K562 (cell line): Measurements from ENCODE around the gene WDR70. TPM values are rescaled to one million over a fixed set of nuclear protein-coding genes. Genes with fewer than 3 reads are reported as not detected.

Experiments
- ATAC-seq: fragments of 200-7000 bp; cut with Tn5 transposase; 3 replicates; pipeline ENCODE4 v1.9.1; 2020; ENCODE audit warnings: moderate library complexity
- BruUV-seq: library from RNA; stranded (reverse); fragments of 400-500 nt; replicated peaks from 2 replicates; lab custom pipeline; 2021; lab: Mats Ljungman, UMichigan
- CTCF ChIA-PET: fragments of 300-600 bp; formaldehyde crosslinking; extraction: SDS; loops from one replicate; lab custom pipeline; 2021; ENCODE audit warnings: low intra/inter-chr PET ratio; lab: Yijun Ruan, JAX
- POLR2A ChIA-PET: fragments of 300-600, 350-650 bp; sonication (Branson Sonifier 250); formaldehyde crosslinking; extraction: SDS; loops from one replicate; lab custom pipeline; 2021; ENCODE audit warnings: antibody characterized with exemption, inconsistent platforms; lab: Yijun Ruan, JAX
- DNase-seq, 4 experiments: peaks; one replicate each; pipeline versions ENCODE4 v3.0.0 to v3.0.0-alpha.2; 2011 to 2018; ENCODE audit warnings: low spot score in 3 of 4, mixed read lengths in 3 of 4; ENCODE audit errors: extremely low read depth in 1 of 4
- FAIRE-seq: peaks from 2 replicates; lab custom pipeline; 2011; peaks lifted over from hg19 to GRCh38; lab: Jason Lieb, UNC
- H2AFZ ChIP-seq: 2 replicates; pipeline ENCODE4 v1.6.0; 2011; ENCODE audit warnings: low read depth, low read length, control low read depth, inconsistent platforms
- H3K27ac ChIP-seq: fragments of 200-600 bp; 3 replicates; pipeline ENCODE4 v1.8.0; 2011; ENCODE audit warnings: low read depth, mild to moderate bottlenecking, control low read depth, inconsistent platforms, low read length, moderate library complexity, mixed read lengths; ENCODE audit errors: extremely low read depth
- H3K27me3 ChIP-seq, 2 experiments: fragments of 300-600 bp in 1 of 2; 2 replicates in 1 of 2; 3 replicates in 1 of 2; pipeline versions ENCODE4 v1.6.0 to v1.8.0; 2011; ENCODE audit warnings: inconsistent platforms in 2 of 2, low read length in 2 of 2, mild to moderate bottlenecking in 1 of 2, mixed read lengths in 1 of 2, moderate library complexity in 1 of 2; ENCODE audit not compliant: control insufficient read depth in 2 of 2, insufficient read depth in 2 of 2
- H3K36me3 ChIP-seq: fragments of 300-600 bp; 3 replicates; pipeline ENCODE4 v1.8.0; 2011; ENCODE audit warnings: mild to moderate bottlenecking, low read length, inconsistent platforms; ENCODE audit not compliant: control insufficient read depth, insufficient read depth
- H3K4me1 ChIP-seq, 2 experiments: fragments of 200-600 bp in 1 of 2; replicated peaks in 1 of 2; 2 replicates in 1 of 2; 3 replicates in 1 of 2; pipeline versions ENCODE4 v1.5.1 to v1.8.0; 2011; ENCODE audit warnings: inconsistent platforms in 2 of 2, low read length in 2 of 2, mild to moderate bottlenecking in 1 of 2, mixed read lengths in 1 of 2, moderate library complexity in 1 of 2; ENCODE audit not compliant: control insufficient read depth in 2 of 2, insufficient read depth in 2 of 2
- H3K4me2 ChIP-seq: 2 replicates; pipeline ENCODE4 v1.6.1; 2011; ENCODE audit warnings: low read length, control low read depth, inconsistent platforms, mixed read lengths; ENCODE audit not compliant: insufficient read depth
- H3K4me3 ChIP-seq: fragments of 200-600 bp; sonication (generic), shearing (Covaris generic); 2 replicates; pipeline ENCODE4 v1.5.1; 2016; ENCODE audit warnings: control low read depth, inconsistent platforms
- H3K79me2 ChIP-seq: fragments of 200-600 bp; 3 replicates; pipeline ENCODE4 v1.8.0; 2011; ENCODE audit warnings: low read length, inconsistent platforms; ENCODE audit not compliant: control insufficient read depth, insufficient read depth
- H3K9ac ChIP-seq, 2 experiments: 2 replicates each; pipeline versions ENCODE4 v1.6.0 to v1.6.1; 2011; ENCODE audit warnings: low read depth in 2 of 2, low read length in 2 of 2, control low read depth in 1 of 2, inconsistent platforms in 1 of 2, mild to moderate bottlenecking in 1 of 2, mixed read lengths in 1 of 2; ENCODE audit not compliant: insufficient read depth in 1 of 2
- H3K9me1 ChIP-seq: one replicate; pipeline ENCODE4 v1.6.0; 2011; ENCODE audit warnings: inconsistent platforms, mild to moderate bottlenecking, low read length, moderate library complexity; ENCODE audit not compliant: control insufficient read depth, insufficient read depth
- H3K9me3 ChIP-seq: replicated peaks from 2 replicates; pipeline ENCODE4 v1.5.1; 2011; ENCODE audit warnings: low read depth, low read length, inconsistent platforms; ENCODE audit not compliant: control insufficient read depth, insufficient read depth
- H4K20me1 ChIP-seq: replicated peaks from 2 replicates; pipeline ENCODE4 v1.6.1; 2011; ENCODE audit warnings: low read length, inconsistent platforms, mixed read lengths; ENCODE audit not compliant: control insufficient read depth, insufficient read depth
- CAMTA2 ChIP-seq: fragments of 250-450 bp; sonication (Bioruptor Pico); conservative IDR thresholded peaks from 2 replicates; pipeline ENCODE4 v1.5.1; 2022
- CBFA2T2 ChIP-seq: fragments of 450-650 bp; conservative IDR thresholded peaks from 2 replicates; pipeline ENCODE4 v1.6.1; 2017; ENCODE audit warnings: mild to moderate bottlenecking
- E2F3 ChIP-seq: fragments of 250-450 bp; sonication (Bioruptor Pico); IDR thresholded peaks from 2 replicates; pipeline ENCODE4 v1.4.0; 2020; ENCODE audit warnings: mild to moderate bottlenecking
- ELF2 ChIP-seq: fragments of 250-450 bp; sonication (Bioruptor Pico); IDR thresholded peaks from 2 replicates; pipeline ENCODE4 v1.5.0; 2021; ENCODE audit warnings: mild to moderate bottlenecking
- GATAD2B ChIP-seq: fragments of 450-650 bp; IDR thresholded peaks from 2 replicates; pipeline ENCODE4 v1.6.1; 2017; ENCODE audit warnings: mild to moderate bottlenecking, borderline replicate concordance
- HNRNPLL ChIP-seq: fragments of 200-400 bp; formaldehyde crosslinking; IDR thresholded peaks from 2 replicates; pipeline ENCODE4 v1.6.1; 2017; ENCODE audit warnings: low read length, low read depth, mild to moderate bottlenecking; ENCODE audit not compliant: poor library complexity, severe bottlenecking
- KAT2B ChIP-seq: IDR thresholded peaks from one replicate; pipeline ENCODE4 v1.6.1; 2012; ENCODE audit warnings: low read depth, mild to moderate bottlenecking, control low read depth, inconsistent platforms, low read length, moderate library complexity
- MAFK ChIP-seq: IDR thresholded peaks from 2 replicates; pipeline ENCODE4 v1.6.1; 2011; ENCODE audit warnings: low read length, improper control_type of control experiment
- NFIC ChIP-seq: fragments of 450-650 bp; IDR thresholded peaks from 2 replicates; pipeline ENCODE4 v1.6.1; 2017; ENCODE audit warnings: mild to moderate bottlenecking, inconsistent platforms
- SAFB ChIP-seq: fragments of 200-400 bp; formaldehyde crosslinking; IDR thresholded peaks from 2 replicates; pipeline ENCODE4 v1.6.1; 2017; ENCODE audit warnings: low read depth, low read length, borderline replicate concordance
- SOX6 ChIP-seq: fragments of 450-650 bp; IDR thresholded peaks from 2 replicates; pipeline ENCODE4 v1.6.1; 2014; ENCODE audit warnings: mild to moderate bottlenecking
- TBP ChIP-seq: optimal IDR thresholded peaks from 2 replicates; pipeline ENCODE3; 2011; ENCODE audit warnings: low read depth, low read length, improper control_type of control experiment
- ZNF384 ChIP-seq: IDR thresholded peaks from 2 replicates; pipeline ENCODE4 v1.6.1; 2012; ENCODE audit warnings: low read depth, low read length, improper control_type of control experiment
- ZNF589 ChIP-seq: fragments of 200-800 bp; sonication (Bioruptor generic); IDR thresholded peaks from 2 replicates; pipeline ENCODE4 v1.6.1; 2016; ENCODE audit warnings: low read depth, missing genetic modification characterization, missing compliant biosample characterization
- ZNF695 ChIP-seq: fragments of 450-650 bp; formaldehyde crosslinking; IDR thresholded peaks from 2 replicates; pipeline ENCODE4 v1.4.0; 2020; ENCODE audit warnings: mild to moderate bottlenecking, moderate library complexity
- WGBS: fragments of 100-300 bp; shearing (Covaris generic); methylation state at CpG from one replicate; pipeline ENCODE4 v1.1.6; 2016; ENCODE audit warnings: low coverage, mixed read lengths; ENCODE audit not compliant: insufficient coverage; ENCODE audit errors: missing lambda C conversion rate; 5-methylcytosine and 5-hydroxymethylcytosine counted together
- in situ Hi-C: fragments of 300-500 bp; cut with MboI; formaldehyde crosslinking; loops from 4 replicates; pipeline ENCODE4 v1.15.0; 2018; ENCODE audit warnings: inconsistent platforms, mixed read lengths
- intact Hi-C: fragments of 100-400 bp; cut with micrococcal nuclease; formaldehyde crosslinking; loops from 2 replicates; pipeline ENCODE4 v1.14.2; 2022
- polyA plus RNA-seq, 8 experiments: library from polyadenylated mRNA; depleted of rRNA in 4 of 8; stranded (reverse) in 5 of 8; unstranded in 3 of 8; fragments of >200 nt; fragmentation: Nextera tagmentation in 2 of 8; fragmentation: Illumina TruSeq in 1 of 8; extraction: Ambion mirVana in 2 of 8; extraction: Trizol in 1 of 8; gene quantifications; 2 replicates each; pipeline versions ENCODE4 v1.2.1 to v1.2.3, GENCODE V29; 2011 to 2014; ENCODE audit warnings: inconsistent platforms in 1 of 8, missing spikeins in 1 of 8
- total RNA-seq, 7 experiments: library from RNA; depleted of rRNA in 6 of 7; stranded (reverse); fragments of >200 nt in 6 of 7; fragmentation: Illumina TruSeq in 2 of 7; extraction: Trizol in 2 of 7; gene quantifications; 2 replicates each; pipeline versions ENCODE4 v1.2.1 to v1.2.3, GENCODE V29; 2011 to 2021; ENCODE audit warnings: low replicate concordance in 1 of 7
- TF ChIP-seq, protein P1 (sequence below): fragments of 450-650 bp; IDR thresholded peaks from 2 replicates; pipeline ENCODE4 v1.6.1; 2016; ENCODE audit warnings: missing biosample characterization, missing genetic modification characterization
- TF ChIP-seq, protein P2 (sequence below): fragments of 450-650 bp; formaldehyde crosslinking; IDR thresholded peaks from 2 replicates; pipeline ENCODE4 v1.4.0; 2020; ENCODE audit warnings: mild to moderate bottlenecking, moderate library complexity

WDR70 gene
- total and polyA plus RNA-seq, 9 of the 15 experiments (the other 6 are each of a cell fraction or from before 2014, with no cell fraction given): 16.8 to 46.6 (median 38.8) TPM

DNA sequence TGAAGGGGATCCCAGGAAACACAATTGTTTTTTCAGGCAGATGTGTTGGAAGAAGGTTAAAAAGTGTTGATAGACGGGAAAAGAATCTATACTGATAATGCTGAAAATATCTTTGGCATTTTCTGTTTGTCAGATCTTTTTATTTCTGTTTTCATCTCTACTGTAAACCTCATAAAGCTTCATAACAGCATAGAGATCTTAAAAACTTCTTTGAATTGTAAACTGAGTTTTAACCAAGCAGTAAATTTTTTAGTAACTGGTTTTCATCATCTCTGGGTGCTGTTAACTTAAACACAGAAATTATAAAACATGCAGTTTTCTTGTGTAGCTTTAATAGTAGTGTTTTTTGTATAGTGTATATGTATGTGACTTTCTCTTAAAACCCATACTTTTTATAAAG, 227.0 kb downstream of the WDR70 start:
- WGBS: 73% methylated on average over 1 of the region's 1 CpG
- in situ Hi-C loops: no loop called here
- Histone ChIP-seq H3K79me2 (no peaks in the 10 kb centered on the region), H3K9me1 (no peaks in the 10 kb centered on the region), H3K9ac (no peak overlapping the region), H2AFZ (no peak overlapping the region), H3K4me1 (no peaks in the 10 kb centered on the region), H3K27me3 (no peaks in the 10 kb centered on the region), H3K4me2 (no peak overlapping the region), H3K36me3 (peaks cover 2% of the 10 kb centered on the region; the same call in 1 of the 3 replicates), H3K4me3 (no peak overlapping the region), H4K20me1 (no peaks in the 10 kb centered on the region), H3K27ac (no peak overlapping the region), H3K9me3 (no peaks in the 10 kb centered on the region)
- ChIA-PET POLR2A (interaction anchor here (1.0 kb wide), 2 partner anchors 11 to 29 kb away, joined by 3 read pairs; no protein-coding TSS in a partner anchor), CTCF (no interaction called here)
- TF ChIP-seq E2F3 (no peak), GATAD2B (no peak), CBFA2T2 (no peak), CAMTA2 (no peak), KAT2B (no peak), ZNF695 (CRISPR knock-in tag) (no peak), SAFB (no peak), HNRNPLL (no peak), ZNF589 (CRISPR knock-in tag) (no peak), NFIC (no peak), SOX6 (no peak), TBP (no peak), ZNF384 (no peak), MAFK (no peak), ELF2 (CRISPR knock-in tag) (no peak)
- TF ChIP-seq, protein P1, sequence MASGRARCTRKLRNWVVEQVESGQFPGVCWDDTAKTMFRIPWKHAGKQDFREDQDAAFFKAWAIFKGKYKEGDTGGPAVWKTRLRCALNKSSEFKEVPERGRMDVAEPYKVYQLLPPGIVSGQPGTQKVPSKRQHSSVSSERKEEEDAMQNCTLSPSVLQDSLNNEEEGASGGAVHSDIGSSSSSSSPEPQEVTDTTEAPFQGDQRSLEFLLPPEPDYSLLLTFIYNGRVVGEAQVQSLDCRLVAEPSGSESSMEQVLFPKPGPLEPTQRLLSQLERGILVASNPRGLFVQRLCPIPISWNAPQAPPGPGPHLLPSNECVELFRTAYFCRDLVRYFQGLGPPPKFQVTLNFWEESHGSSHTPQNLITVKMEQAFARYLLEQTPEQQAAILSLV (tag): no peak
- TF ChIP-seq, protein P2, sequence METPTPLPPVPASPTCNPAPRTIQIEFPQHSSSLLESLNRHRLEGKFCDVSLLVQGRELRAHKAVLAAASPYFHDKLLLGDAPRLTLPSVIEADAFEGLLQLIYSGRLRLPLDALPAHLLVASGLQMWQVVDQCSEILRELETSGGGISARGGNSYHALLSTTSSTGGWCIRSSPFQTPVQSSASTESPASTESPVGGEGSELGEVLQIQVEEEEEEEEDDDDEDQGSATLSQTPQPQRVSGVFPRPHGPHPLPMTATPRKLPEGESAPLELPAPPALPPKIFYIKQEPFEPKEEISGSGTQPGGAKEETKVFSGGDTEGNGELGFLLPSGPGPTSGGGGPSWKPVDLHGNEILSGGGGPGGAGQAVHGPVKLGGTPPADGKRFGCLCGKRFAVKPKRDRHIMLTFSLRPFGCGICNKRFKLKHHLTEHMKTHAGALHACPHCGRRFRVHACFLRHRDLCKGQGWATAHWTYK (CRISPR knock-in tag): no peak
- FAIRE-seq (no peak), DNase-seq (no peak), ATAC-seq (no peak)
- BruUV-seq: no TSS peak
- intact Hi-C loops: no loop called here
